HG03442 (cell line): ENCODE results near the gene ZSCAN22.

Source experiments
- ATAC-seq: cut with Tn5 transposase; IDR thresholded peaks from one replicate; pipeline ENCODE4 v1.9.1; 2021; ENCODE audit warnings: mild to moderate bottlenecking, moderate library complexity; ENCODE audit not compliant: unreplicated experiment

ZSCAN22 gene

GRCh38 chr19:58350871-58351557 lies 24.2 kb downstream of the ZSCAN22 start:
- no peak for ATAC-seq

- no peak for ATAC-seq
These were observed 24.7 kb downstream of the ZSCAN22 start for GRCh38 chr19:58351558-58351878.

GRCh38 chr19:58351990-58352755 lies 25.4 kb downstream of the ZSCAN22 start:
- ATAC-seq, result no peak

GRCh38 chr19:58352760-58353671 lies 26.2 kb downstream of the ZSCAN22 start, which contains the start of gene A1BG:
Gene A1BG, minus strand, starts transcription at chr19:58353492. Its CDS starts 55 bp downstream, at chr19:58353437.
- ATAC-seq, result no peak

GRCh38 chr19:58353717-58354477 lies 27.1 kb downstream of the ZSCAN22 start:
- no peak for ATAC-seq

- ATAC-seq, result no peak
These were observed 27.8 kb downstream of the ZSCAN22 start for GRCh38 chr19:58354478-58355030.

GRCh38 chr19:58355215-58355796 lies 28.5 kb downstream of the ZSCAN22 start:
- no peak for ATAC-seq

- no peak for ATAC-seq
These were observed 29.3 kb downstream of the ZSCAN22 start for GRCh38 chr19:58355908-58356765.

GRCh38 chr19:58356766-58357480 lies 30.1 kb downstream of the ZSCAN22 start:
- ATAC-seq, result no peak

GRCh38 chr19:58357481-58358145 lies 30.8 kb downstream of the ZSCAN22 start:
- ATAC-seq, result no peak

GRCh38 chr19:58361900-58362271 lies 35.1 kb downstream of the ZSCAN22 start:
- no peak for ATAC-seq

- peak; percentile 85 for ATAC-seq
These were observed 35.6 kb downstream of the ZSCAN22 start, which contains the start of gene ZNF497 for GRCh38 chr19:58362272-58362994. Gene ZNF497, minus strand, starts transcription at chr19:58362751. Its CDS starts 5,116 bp downstream, at chr19:58357635.

- no peak for ATAC-seq
These were observed 37.4 kb downstream of the ZSCAN22 start for GRCh38 chr19:58364146-58364545.

- no peak for ATAC-seq
These were observed 40.0 kb downstream of the ZSCAN22 start for GRCh38 chr19:58366585-58367430.

GRCh38 chr19:58367698-58368454 lies 41.1 kb downstream of the ZSCAN22 start:
- ATAC-seq, result no peak
